CD14-positive monocyte (primary cell): ENCODE measurements around the gene RNF223. TPM values are rescaled to one million over a fixed set of nuclear protein-coding genes. Genes with fewer than 3 reads are reported as not detected.
A peak's percentile ranks its signal among the peaks of the same experiment; 100 is the strongest.

Experiments
- DNase-seq, 3 donors: peaks; one replicate each; pipeline ENCODE4 v3.0.0-alpha.2; 2011 to 2022
- H2AFZ ChIP-seq: 2 replicates; pipeline ENCODE4 v1.6.0; 2012; ENCODE audit warnings: mild to moderate bottlenecking, low read depth, low read length, inconsistent platforms; ENCODE audit not compliant: insufficient read depth, poor library complexity, severe bottlenecking
- H3K27ac ChIP-seq, 2 donors: 1 replicate in 1 of 2; 2 replicates in 1 of 2; pipeline ENCODE4 v1.5.1; 2012 to 2013; ENCODE audit warnings: low read length in 2 of 2, control low read depth in 1 of 2, inconsistent platforms in 1 of 2, low read depth in 1 of 2, mild to moderate bottlenecking in 1 of 2
- H3K27me3 ChIP-seq, 2 donors: one replicate each; pipeline versions ENCODE4 v1.6.0 to v1.6.1; 2011 to 2013; ENCODE audit warnings: low read length in 2 of 2; ENCODE audit not compliant: control insufficient read depth in 2 of 2, insufficient read depth in 2 of 2
- H3K36me3 ChIP-seq, 2 donors: replicated peaks in 1 of 2; 1 replicate in 1 of 2; 2 replicates in 1 of 2; pipeline versions ENCODE4 v1.5.1 to v1.6.1; 2012 to 2013; ENCODE audit warnings: low read length in 2 of 2, control low read depth in 1 of 2, inconsistent platforms in 1 of 2, mild to moderate bottlenecking in 1 of 2; ENCODE audit not compliant: insufficient read depth in 2 of 2, control insufficient read depth in 1 of 2
- H3K4me1 ChIP-seq, 2 donors: 1 replicate in 1 of 2; 2 replicates in 1 of 2; pipeline versions ENCODE4 v1.5.1 to v1.6.1; 2012 to 2013; ENCODE audit warnings: low read length in 2 of 2, control low read depth in 1 of 2, inconsistent platforms in 1 of 2, mild to moderate bottlenecking in 1 of 2, moderate library complexity in 1 of 2; ENCODE audit not compliant: insufficient read depth in 2 of 2, control insufficient read depth in 1 of 2
- H3K4me2 ChIP-seq: replicated peaks from 2 replicates; pipeline ENCODE3; 2012; ENCODE audit warnings: low read length, moderate library complexity, mild to moderate bottlenecking; ENCODE audit not compliant: poor library complexity, severe bottlenecking; ENCODE audit errors: extremely low read depth
- H3K4me3 ChIP-seq, 3 experiments: fragments of 200-600 bp in 1 of 3; sonication (generic) in 1 of 3; replicated peaks in 1 of 3; 1 replicate in 2 of 3; 2 replicates in 1 of 3; pipeline ENCODE4 v1.5.1; 2011 to 2013; ENCODE audit warnings: low read length in 3 of 3, mild to moderate bottlenecking in 3 of 3, control low read depth in 2 of 3, low read depth in 2 of 3, inconsistent platforms in 1 of 3, moderate library complexity in 1 of 3
- H3K79me2 ChIP-seq: 2 replicates; pipeline ENCODE4 v1.6.0; 2012; ENCODE audit warnings: mild to moderate bottlenecking, control low read depth, inconsistent platforms, low read length, moderate library complexity; ENCODE audit not compliant: insufficient read depth
- H3K9ac ChIP-seq: 2 replicates; pipeline ENCODE4 v1.6.0; 2017; ENCODE audit warnings: low read length, mild to moderate bottlenecking; ENCODE audit not compliant: insufficient read depth, poor library complexity, severe bottlenecking
- H3K9me3 ChIP-seq, 2 donors: replicated peaks in 1 of 2; 1 replicate in 1 of 2; 2 replicates in 1 of 2; pipeline versions ENCODE4 v1.5.1 to v1.6.1; 2012 to 2013; ENCODE audit warnings: low read length in 2 of 2, control low read depth in 1 of 2; ENCODE audit not compliant: control insufficient read depth in 1 of 2, insufficient read depth in 1 of 2
- H4K20me1 ChIP-seq: 2 replicates; pipeline ENCODE4 v1.6.0; 2012; ENCODE audit warnings: mild to moderate bottlenecking, low read length, control low read depth, moderate library complexity; ENCODE audit not compliant: insufficient read depth
- H3K27ac Mint-ChIP-seq, 7 donors: one replicate each; pipeline ENCODE4 v1.8.0; 2020; ENCODE audit warnings: mild to moderate bottlenecking in 7 of 7, mixed read lengths in 7 of 7, moderate library complexity in 6 of 7, inconsistent platforms in 2 of 7
- H3K27me3 Mint-ChIP-seq, 3 donors: one replicate each; pipeline ENCODE4 v1.8.0; 2021 to 2022; ENCODE audit warnings: low read depth in 3 of 3, mild to moderate bottlenecking in 3 of 3, mixed read lengths in 3 of 3, moderate library complexity in 3 of 3, inconsistent platforms in 1 of 3
- H3K36me3 Mint-ChIP-seq, 2 donors: one replicate each; pipeline ENCODE4 v1.8.0; 2020; ENCODE audit warnings: mixed read lengths in 2 of 2, inconsistent platforms in 1 of 2, mild to moderate bottlenecking in 1 of 2
- H3K4me1 Mint-ChIP-seq: one replicate; pipeline ENCODE4 v1.8.0; 2020; ENCODE audit warnings: mild to moderate bottlenecking, mixed read lengths
- H3K4me3 Mint-ChIP-seq, 2 donors: one replicate each; pipeline ENCODE4 v1.8.0; 2020; ENCODE audit warnings: mild to moderate bottlenecking in 2 of 2, mixed read lengths in 2 of 2, moderate library complexity in 1 of 2
- H3K9me3 Mint-ChIP-seq, 7 donors: one replicate each; pipeline ENCODE4 v1.8.0; 2020 to 2022; ENCODE audit warnings: mixed read lengths in 7 of 7, mild to moderate bottlenecking in 6 of 7, moderate library complexity in 6 of 7, inconsistent platforms in 2 of 7
- WGBS: methylation state at CpG from one replicate; pipeline ENCODE4 v1.1.5; 2013; ENCODE audit warnings: missing lambda C conversion rate; ENCODE audit not compliant: insufficient coverage; 5-methylcytosine and 5-hydroxymethylcytosine counted together
- intact Hi-C, 2 donors: fragments of 100-400 bp; cut with micrococcal nuclease; formaldehyde crosslinking; loops; one replicate each; pipeline versions ENCODE4 v1.15.0 to v1.15.1; 2023
- polyA plus RNA-seq, 3 donors: library from polyadenylated mRNA; depleted of rRNA in 1 of 3; unstranded in 2 of 3; stranded (reverse) in 1 of 3; fragments of 300-500 nt in 2 of 3; fragments of >200 nt in 1 of 3; fragmentation: Illumina TruSeq in 2 of 3; gene quantifications; 1 replicate in 2 of 3; 2 replicates in 1 of 3; pipeline ENCODE4 v1.2.3, GENCODE V29; 2012 to 2021
- TF ChIP-seq, protein P1 (sequence below): fragments of 200-600 bp; IDR thresholded peaks from one replicate; pipeline ENCODE4 v1.8.0; 2022; ENCODE audit warnings: antibody characterized with exemption, mild to moderate bottlenecking

Gene RNF223
- polyA plus RNA-seq, 3 donors: not detected

DNA sequence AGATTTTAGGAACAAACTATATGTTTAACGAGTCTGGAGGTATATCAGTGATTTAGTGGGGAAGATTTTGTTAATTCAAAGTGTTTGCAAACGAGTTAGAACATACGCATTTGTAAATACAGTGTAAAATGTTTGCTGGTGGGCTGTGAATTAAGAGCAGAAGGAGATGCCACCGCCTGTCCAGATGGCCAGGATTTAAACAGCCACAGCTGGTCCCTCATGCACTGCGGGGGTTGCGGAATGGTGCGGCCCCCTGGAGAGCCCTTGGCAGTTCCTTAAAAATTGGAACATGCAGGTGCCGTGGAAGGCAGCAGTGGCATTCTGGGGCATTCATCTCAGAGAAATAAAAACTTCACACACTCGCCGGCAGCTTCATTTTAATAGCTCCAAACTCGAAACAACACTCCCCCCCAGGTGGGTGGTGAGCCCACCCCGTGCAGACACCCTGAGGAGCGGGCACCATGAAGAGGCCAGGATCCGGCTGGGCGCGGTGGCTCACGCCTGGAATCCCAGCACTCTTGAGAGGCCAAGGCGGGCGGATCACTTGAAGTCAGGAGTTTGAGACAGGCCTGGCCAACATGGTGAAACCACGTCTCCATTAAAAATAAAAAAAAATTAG, 45.3 kb upstream of the RNF223 start:
- H3K27me3 ChIP-seq: peaks cover 0 to 27% of the 10 kb centered on the region in 2 donors
- no peak for DNase-seq
- H3K36me3 Mint-ChIP-seq: peaks cover 0 to 7% of the 10 kb centered on the region in 2 donors
- peaks cover 36 to 65% (median 53%) of the 10 kb centered on the region in 3 donors for H3K27me3 Mint-ChIP-seq
- no peaks in the 10 kb centered on the region for H3K36me3 ChIP-seq
- peaks cover 12 to 25% of the 10 kb centered on the region in 2 donors for H3K4me1 ChIP-seq
- peaks cover 2 to 10% (median 6%) of the 10 kb centered on the region in 7 donors for H3K9me3 Mint-ChIP-seq
- H3K79me2 ChIP-seq: no peaks in the 10 kb centered on the region
- H3K4me3 Mint-ChIP-seq: peak overlapping the region in 1 of 2 donors; percentile 26
- H3K27ac Mint-ChIP-seq: no peak overlapping the region
- intact Hi-C loops: loop anchor here in 1 of 2 donors (5.0 to 10.0 kb wide), 3 partner anchors 85 to 255 kb away; partner anchors contain the start of genes AURKAIP1, B3GALT6 and SDF4
- H3K9ac ChIP-seq: no peak overlapping the region
- no peak overlapping the region for H3K4me3 ChIP-seq
- H3K9me3 ChIP-seq: peaks cover 0 to 5% of the 10 kb centered on the region in 2 donors
- H3K4me2 ChIP-seq: no peak overlapping the region
- no peak overlapping the region for H2AFZ ChIP-seq
- 85% methylated on average over 15 of the region's 20 CpGs for WGBS
- no peaks in the 10 kb centered on the region for H4K20me1 ChIP-seq
- TF ChIP-seq, protein P1, sequence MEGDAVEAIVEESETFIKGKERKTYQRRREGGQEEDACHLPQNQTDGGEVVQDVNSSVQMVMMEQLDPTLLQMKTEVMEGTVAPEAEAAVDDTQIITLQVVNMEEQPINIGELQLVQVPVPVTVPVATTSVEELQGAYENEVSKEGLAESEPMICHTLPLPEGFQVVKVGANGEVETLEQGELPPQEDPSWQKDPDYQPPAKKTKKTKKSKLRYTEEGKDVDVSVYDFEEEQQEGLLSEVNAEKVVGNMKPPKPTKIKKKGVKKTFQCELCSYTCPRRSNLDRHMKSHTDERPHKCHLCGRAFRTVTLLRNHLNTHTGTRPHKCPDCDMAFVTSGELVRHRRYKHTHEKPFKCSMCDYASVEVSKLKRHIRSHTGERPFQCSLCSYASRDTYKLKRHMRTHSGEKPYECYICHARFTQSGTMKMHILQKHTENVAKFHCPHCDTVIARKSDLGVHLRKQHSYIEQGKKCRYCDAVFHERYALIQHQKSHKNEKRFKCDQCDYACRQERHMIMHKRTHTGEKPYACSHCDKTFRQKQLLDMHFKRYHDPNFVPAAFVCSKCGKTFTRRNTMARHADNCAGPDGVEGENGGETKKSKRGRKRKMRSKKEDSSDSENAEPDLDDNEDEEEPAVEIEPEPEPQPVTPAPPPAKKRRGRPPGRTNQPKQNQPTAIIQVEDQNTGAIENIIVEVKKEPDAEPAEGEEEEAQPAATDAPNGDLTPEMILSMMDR: no peak
- H3K4me1 Mint-ChIP-seq: peaks cover 13% of the 10 kb centered on the region
- no peak overlapping the region for H3K27ac ChIP-seq

DNA sequence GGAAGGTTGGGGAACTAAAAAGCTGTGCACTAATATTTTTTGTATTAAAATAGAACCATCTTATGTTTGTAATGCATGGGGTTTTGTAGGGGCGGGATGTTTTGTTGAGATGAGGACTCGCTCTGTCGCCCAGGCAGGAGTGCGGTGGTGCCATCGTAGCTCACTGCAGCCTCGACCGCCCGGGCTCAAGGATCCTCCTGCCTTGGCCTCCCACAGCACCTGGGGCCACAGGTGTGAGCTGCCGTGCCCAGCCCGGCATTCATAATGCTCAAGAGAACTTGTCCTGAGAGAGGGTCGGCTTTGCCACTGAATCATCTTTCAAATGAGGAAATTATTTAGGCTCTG, 44.7 kb upstream of the RNF223 start:
- no peak for DNase-seq
- TF ChIP-seq, protein P1: no peak
- no peak overlapping the region for H3K4me3 ChIP-seq
- intact Hi-C loops: loop anchor here in 1 of 2 donors (5.0 to 10.0 kb wide), 3 partner anchors 84 to 256 kb away; partner anchors contain the start of genes AURKAIP1, B3GALT6 and SDF4
- H3K9me3 Mint-ChIP-seq: peaks cover 3 to 10% (median 6%) of the 10 kb centered on the region in 7 donors
- H4K20me1 ChIP-seq: no peaks in the 10 kb centered on the region
- no peak overlapping the region for H3K27ac ChIP-seq
- no peak overlapping the region for H3K27ac Mint-ChIP-seq
- no peak overlapping the region for H3K4me2 ChIP-seq
- no peak overlapping the region for H3K9ac ChIP-seq
- H3K4me1 ChIP-seq: peaks cover 12 to 25% of the 10 kb centered on the region in 2 donors
- WGBS: 89% methylated on average over 9 of the region's 11 CpGs
- H3K27me3 ChIP-seq: peaks cover 0 to 27% of the 10 kb centered on the region in 2 donors
- H3K9me3 ChIP-seq: peaks cover 0 to 6% of the 10 kb centered on the region in 2 donors
- peaks cover 34 to 62% (median 48%) of the 10 kb centered on the region in 3 donors for H3K27me3 Mint-ChIP-seq
- peaks cover 0 to 5% of the 10 kb centered on the region in 2 donors for H3K36me3 Mint-ChIP-seq
- H3K4me1 Mint-ChIP-seq: peaks cover 13% of the 10 kb centered on the region
- H3K36me3 ChIP-seq: no peaks in the 10 kb centered on the region
- no peak overlapping the region for H2AFZ ChIP-seq
- peak overlapping the region in 1 of 2 donors; percentile 11 for H3K4me3 Mint-ChIP-seq
- H3K79me2 ChIP-seq: no peaks in the 10 kb centered on the region
